ENCODE data around the gene UFSP1. TPM values are rescaled to one million over a fixed set of nuclear protein-coding genes. Genes with fewer than 3 reads are reported as not detected.

Gene UFSP1
- total RNA-seq, 1 donor from 2014 or later = 3.5 TPM

- peak overlapping the region; percentile 77 for H3K4me3 Mint-ChIP-seq (ENCODE audit: low read depth)
- H3K27me3 Mint-ChIP-seq = peaks cover 28% of the 10 kb centered on the region
- H3K27ac Mint-ChIP-seq = peak overlapping the region; percentile 88
- H3K9me3 Mint-ChIP-seq (ENCODE audit: low read depth) = no peaks in the 10 kb centered on the region
- H3K4me1 Mint-ChIP-seq (ENCODE audit: low read depth) = peaks cover 17% of the 10 kb centered on the region
- no peak for DNase-seq (ENCODE audit: low spot score, unreplicated experiment)
- no peaks in the 10 kb centered on the region for H3K36me3 Mint-ChIP-seq (ENCODE audit: insufficient read depth)
- TF ChIP-seq CTCF (IDR thresholded peaks at IDR 0.05; ENCODE audit: unreplicated experiment) = no peak
These were observed 6.6 kb upstream of the UFSP1 start for GRCh38 chr7:100895956-100896731.

DNA sequence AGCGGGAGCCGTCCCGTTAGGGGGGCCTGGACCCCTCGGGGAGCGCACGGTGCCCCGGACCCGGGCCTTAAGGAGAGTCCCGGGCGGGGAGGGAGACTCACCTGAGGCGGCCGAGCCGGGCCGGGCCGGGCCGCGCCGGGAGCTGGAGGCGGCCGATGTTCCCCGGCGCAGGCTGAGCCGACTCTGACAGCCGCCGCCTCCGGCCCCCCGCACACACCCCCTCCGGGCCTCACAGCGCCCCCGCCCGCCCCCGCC lies 6.1 kb upstream of the UFSP1 start, which contains the start of gene ACHE:
Gene ACHE, minus strand, starts transcription at position 188 of the 255 bp plus-strand sequence. CDS start 1,656 bp downstream, outside the sequence.
- Mint-ChIP-seq H3K9me3 (ENCODE audit: low read depth) (no peaks in the 10 kb centered on the region), H3K4me3 (ENCODE audit: low read depth) (peak within 1 kb of the TSS; percentile 77), H3K27ac (peak within 1 kb of the TSS; percentile 88), H3K27me3 (peaks cover 23% of the 10 kb centered on the region), H3K4me1 (ENCODE audit: low read depth) (peaks cover 19% of the 10 kb centered on the region), H3K36me3 (ENCODE audit: insufficient read depth) (no peaks in the 10 kb centered on the region)
- DNase-seq (ENCODE audit: low spot score, unreplicated experiment) = no peak
- TF ChIP-seq CTCF (IDR thresholded peaks at IDR 0.05; ENCODE audit: unreplicated experiment) = no peak

DNA sequence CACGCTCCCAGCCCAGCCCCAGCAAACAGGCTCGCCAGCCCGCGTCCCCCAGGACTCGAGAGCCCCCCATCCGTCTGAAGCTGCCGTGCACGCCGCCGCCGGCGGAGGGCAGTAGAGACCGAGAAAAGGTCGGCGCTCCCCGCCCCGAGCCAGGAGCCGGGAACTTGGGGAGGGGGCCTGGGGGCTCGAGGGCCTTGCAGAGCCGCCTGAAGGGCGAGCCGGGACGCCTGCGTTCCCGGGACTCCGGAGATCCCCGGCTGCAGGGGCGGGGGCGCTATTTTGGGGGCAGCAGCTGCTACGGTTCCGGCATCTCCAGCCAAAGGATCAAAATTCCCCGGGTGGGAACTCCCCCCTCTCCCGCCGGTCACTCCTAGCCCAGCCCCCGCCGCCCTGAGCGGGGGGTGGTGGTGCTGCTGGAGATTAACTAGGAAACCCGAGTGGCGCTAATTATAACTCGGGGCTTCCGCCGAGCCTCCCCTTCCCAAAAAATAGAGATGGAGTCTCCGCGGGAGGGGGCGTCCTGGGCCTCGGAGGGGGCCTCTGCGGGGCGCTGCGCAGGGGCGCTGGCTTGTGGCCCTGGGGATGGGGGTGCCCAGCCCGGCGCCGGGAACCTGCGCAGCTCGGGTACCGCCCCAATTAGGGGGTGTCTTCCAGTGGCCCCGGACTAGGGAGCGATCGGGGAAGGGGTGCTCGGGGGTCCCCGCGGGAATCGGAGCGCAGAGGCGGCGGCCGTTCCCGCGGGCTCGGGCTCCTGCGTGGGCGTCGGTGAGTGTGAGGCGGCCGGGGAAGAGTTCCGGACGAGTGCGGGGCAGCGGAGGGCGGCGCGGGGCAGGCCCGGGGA lies 5.6 kb upstream of the UFSP1 start:
- Mint-ChIP-seq H3K4me1 (ENCODE audit: low read depth) (peaks cover 23% of the 10 kb centered on the region), H3K27me3 (peaks cover 22% of the 10 kb centered on the region), H3K4me3 (ENCODE audit: low read depth) (peak overlapping the region; percentile 52), H3K9me3 (ENCODE audit: low read depth) (no peaks in the 10 kb centered on the region), H3K27ac (no peak overlapping the region), H3K36me3 (ENCODE audit: insufficient read depth) (no peaks in the 10 kb centered on the region)
- peak; percentile 88 for DNase-seq (ENCODE audit: low spot score, unreplicated experiment)
- peak; percentile 89 for TF ChIP-seq CTCF (IDR thresholded peaks at IDR 0.05; ENCODE audit: unreplicated experiment)

DNA sequence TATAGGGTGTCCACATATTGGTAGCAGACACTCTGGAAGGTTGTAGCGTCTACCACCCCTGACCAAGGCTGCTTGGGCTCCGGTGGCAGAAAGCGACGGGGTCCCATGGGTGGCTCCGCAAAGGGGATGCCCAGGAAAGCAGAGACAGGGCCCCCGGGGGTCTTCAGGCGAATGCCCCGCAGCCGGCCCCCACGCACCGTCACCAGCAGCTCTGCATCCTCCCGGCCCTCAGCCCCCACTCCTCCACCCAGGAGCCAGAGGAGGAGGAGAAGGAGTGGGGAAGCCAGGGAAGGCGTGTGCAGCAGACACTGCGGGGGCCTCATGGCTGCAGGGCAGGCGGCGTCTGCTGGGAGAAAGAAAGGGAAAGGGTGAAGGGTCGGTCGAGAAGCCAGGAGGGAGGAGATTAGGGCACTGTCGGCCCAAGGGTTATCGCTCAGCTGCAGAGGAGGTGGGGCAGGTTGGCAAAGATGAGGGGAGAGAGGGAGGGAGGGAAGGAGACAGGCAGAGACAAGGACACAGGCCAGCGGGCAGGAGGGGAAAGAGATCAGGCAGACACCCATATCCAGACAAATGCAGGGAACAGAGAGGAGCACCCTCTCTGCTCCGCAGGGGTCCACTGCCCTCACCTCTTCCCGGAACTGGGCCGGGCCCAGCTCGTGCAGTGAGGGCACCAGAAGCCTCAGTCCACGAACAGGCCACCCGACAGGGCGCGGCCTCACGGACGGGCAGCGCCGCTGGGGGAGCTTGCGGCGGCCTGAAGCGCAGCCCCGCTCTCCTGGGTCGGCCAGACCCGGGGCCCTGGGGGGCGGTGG lies 4.6 kb upstream of the UFSP1 start:
- no peaks in the 10 kb centered on the region for H3K9me3 Mint-ChIP-seq (ENCODE audit: low read depth)
- peaks cover 20% of the 10 kb centered on the region for H3K27me3 Mint-ChIP-seq
- H3K4me1 Mint-ChIP-seq (ENCODE audit: low read depth) = peaks cover 24% of the 10 kb centered on the region
- no peak for DNase-seq (ENCODE audit: low spot score, unreplicated experiment)
- H3K4me3 Mint-ChIP-seq (ENCODE audit: low read depth) = peak overlapping the region; percentile 45
- H3K27ac Mint-ChIP-seq = peak overlapping the region; percentile 21
- TF ChIP-seq CTCF (IDR thresholded peaks at IDR 0.05; ENCODE audit: unreplicated experiment) = no peak
- no peaks in the 10 kb centered on the region for H3K36me3 Mint-ChIP-seq (ENCODE audit: insufficient read depth)

Measured in progenitor cell of endocrine pancreas (in vitro differentiated cells).